KOPT-K1 (cell line): Measurements from ENCODE around the gene COL4A1.

Experiments used
- H3K27ac ChIP-seq: fragments of 200-600 bp; sonication (generic); 2 replicates; pipeline ENCODE4 v1.5.1; 2016; ENCODE audit warnings: antibody characterized with exemption, mild to moderate bottlenecking, low read depth, low read length; ENCODE audit not compliant: poor library complexity, severe bottlenecking
- H3K36me3 ChIP-seq: fragments of 200-600 bp; sonication (generic); 2 replicates; pipeline ENCODE4 v1.5.1; 2017; ENCODE audit warnings: antibody characterized with exemption, mild to moderate bottlenecking, low read length, moderate library complexity; ENCODE audit not compliant: insufficient read depth
- H3K9me3 ChIP-seq: fragments of 200-600 bp; sonication (generic); 2 replicates; pipeline ENCODE4 v1.5.1; 2017; ENCODE audit warnings: antibody characterized with exemption, low read length, mild to moderate bottlenecking; ENCODE audit not compliant: insufficient read depth, poor library complexity, severe bottlenecking

Gene COL4A1

DNA sequence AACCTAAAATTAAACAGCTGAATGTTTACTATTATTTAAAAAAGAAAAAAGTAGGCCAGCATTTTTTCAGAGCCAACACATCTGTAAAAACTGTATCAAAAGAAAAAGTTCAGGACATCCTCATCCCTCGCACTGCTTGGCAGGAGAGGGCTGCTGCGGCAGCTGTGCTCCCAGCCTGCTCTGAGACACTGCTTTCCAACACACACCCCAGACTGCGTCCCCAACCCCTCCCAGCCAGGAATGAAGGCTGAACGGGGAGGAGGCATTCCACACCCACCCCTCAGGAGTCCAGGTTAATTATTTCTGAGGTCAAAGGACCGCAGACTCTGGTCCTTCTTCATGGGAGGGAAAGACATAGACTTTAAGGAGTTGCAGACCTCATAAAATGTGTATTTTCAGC lies 43.1 kb downstream of the COL4A1 start:
- no peaks in the 10 kb centered on the region for H3K9me3 ChIP-seq
- no peaks in the 10 kb centered on the region for H3K36me3 ChIP-seq
- H3K27ac ChIP-seq: no peak overlapping the region

- no peaks in the 10 kb centered on the region for H3K36me3 ChIP-seq
- H3K27ac ChIP-seq: no peak overlapping the region
- H3K9me3 ChIP-seq: no peaks in the 10 kb centered on the region
Measured at GRCh38 chr13:110263404-110263803, 43.6 kb downstream of the COL4A1 start.

GRCh38 chr13:110262508-110263291 lies 44.3 kb downstream of the COL4A1 start:
- no peak overlapping the region for H3K27ac ChIP-seq
- no peaks in the 10 kb centered on the region for H3K9me3 ChIP-seq
- no peaks in the 10 kb centered on the region for H3K36me3 ChIP-seq

DNA sequence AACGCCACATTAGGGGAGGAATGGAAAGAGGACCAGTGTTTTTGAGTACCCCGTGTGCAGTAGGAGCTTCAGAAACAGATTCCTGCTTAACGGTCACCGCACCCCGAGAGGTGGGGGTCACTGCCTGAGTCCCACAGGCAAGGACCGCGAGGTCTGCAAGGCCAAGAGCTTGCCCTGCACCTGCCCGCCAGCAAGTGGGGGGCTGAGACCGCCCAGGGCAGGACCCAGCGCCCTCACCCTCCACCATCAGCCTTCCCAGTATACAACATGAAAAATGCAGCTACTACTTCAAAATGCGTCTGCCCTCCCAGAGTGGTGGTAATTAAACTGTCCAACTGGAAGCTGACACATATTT lies 44.9 kb downstream of the COL4A1 start:
- Histone ChIP-seq H3K36me3 (no peaks in the 10 kb centered on the region), H3K9me3 (no peaks in the 10 kb centered on the region), H3K27ac (no peak overlapping the region)

- Histone ChIP-seq H3K27ac (no peak overlapping the region), H3K9me3 (no peaks in the 10 kb centered on the region), H3K36me3 (no peaks in the 10 kb centered on the region)
Measured at GRCh38 chr13:110261166-110262081, 45.5 kb downstream of the COL4A1 start.

DNA sequence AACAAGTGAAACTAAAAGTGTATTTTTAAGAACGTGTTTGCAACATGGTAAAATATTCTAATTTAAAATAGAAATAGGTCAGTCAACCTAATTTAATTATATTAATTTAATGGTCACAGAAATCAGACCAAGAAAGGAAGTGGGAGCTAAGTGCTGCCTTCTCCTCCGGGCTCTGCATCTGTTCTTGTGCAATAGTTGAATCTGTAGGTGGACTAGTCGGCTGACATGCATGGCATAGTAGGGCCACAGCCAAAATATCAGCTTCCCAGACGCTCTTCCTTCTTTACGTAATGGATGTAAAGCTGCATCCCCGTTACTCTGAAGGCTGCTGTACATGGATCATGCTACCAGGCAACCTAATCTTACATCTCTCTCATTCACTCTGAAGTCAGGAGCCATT lies 47.3 kb downstream of the COL4A1 start:
- no peaks in the 10 kb centered on the region for H3K9me3 ChIP-seq
- no peaks in the 10 kb centered on the region for H3K36me3 ChIP-seq
- H3K27ac ChIP-seq: no peak overlapping the region

DNA sequence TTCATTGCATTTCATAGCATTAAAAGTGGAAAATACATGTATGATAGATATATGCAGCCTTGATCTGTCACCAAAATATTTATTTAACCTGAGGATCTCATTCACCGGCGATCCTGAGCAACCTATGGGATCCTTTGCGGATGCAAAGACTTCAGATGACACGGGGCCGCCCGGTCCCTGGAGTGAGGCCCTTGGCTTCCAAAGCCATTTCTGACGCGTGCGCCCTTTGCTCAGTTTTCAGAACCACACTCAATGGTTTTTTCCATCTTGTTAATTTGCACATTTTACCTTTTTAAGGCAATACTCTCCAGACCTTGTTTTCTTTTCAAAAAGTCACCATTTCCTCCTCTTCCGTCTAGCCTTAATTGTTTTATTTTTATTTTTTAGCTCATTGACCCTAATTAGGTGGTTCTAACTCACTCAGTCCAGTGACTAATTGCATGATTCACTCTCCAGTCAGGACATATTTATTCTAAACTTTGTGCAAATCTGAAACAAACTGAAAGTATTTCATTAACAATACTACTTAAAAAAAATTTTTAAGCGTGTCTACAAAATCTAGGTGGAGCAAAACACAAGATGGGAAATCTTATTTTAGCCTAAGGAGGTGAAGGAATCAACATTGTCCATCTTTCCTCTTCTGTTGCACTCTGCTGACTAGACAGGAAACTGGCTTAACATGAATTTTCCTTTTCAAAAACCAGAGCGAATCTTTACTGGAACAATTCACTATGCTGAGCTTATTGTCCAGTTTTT lies 47.9 kb downstream of the COL4A1 start:
- Histone ChIP-seq H3K9me3 (no peaks in the 10 kb centered on the region), H3K36me3 (no peaks in the 10 kb centered on the region), H3K27ac (no peak overlapping the region)

GRCh38 chr13:110257408-110257807 lies 49.5 kb downstream of the COL4A1 start:
- H3K27ac ChIP-seq: no peak overlapping the region
- H3K36me3 ChIP-seq: no peaks in the 10 kb centered on the region

DNA sequence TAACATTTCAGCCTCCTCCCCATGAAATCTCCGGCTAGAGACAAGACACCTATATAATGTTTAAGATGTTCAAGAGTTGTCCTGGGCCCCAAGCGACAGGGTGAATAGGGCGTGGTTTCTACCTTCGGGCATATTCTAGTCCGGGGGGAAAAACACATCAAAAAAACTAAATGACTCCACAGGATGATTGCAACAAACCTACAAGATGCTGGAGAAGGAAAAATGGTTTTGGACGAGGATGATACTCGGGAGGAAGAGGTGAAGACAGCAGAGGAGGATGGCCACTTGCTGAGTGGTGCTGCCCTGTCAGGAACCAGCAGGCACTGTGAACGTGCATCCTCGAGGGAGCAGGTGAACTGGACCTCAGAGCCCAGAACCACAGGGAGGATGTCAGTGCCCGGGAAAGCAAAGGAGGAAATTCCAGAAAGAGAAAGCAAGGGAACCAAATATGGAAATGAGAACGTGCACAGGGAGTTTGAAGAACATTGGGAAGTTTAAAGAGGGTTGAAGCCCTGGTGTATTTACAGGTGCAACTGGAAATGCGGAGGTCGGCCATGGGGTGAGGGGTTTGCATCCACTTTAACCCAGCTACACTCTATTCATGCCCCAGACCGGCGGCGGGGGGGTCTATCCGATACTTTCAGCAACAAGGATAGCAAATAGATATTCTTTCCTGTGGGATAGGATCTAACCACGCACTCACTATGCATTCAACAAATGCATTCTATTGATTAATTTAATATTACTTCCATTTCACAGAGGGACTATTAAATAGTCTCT lies 50.6 kb downstream of the COL4A1 start:
- no peaks in the 10 kb centered on the region for H3K9me3 ChIP-seq
- H3K36me3 ChIP-seq: no peaks in the 10 kb centered on the region
- H3K27ac ChIP-seq: no peak overlapping the region

More at GRCh38 chr13:110257408-110257807, 49.5 kb downstream of the COL4A1 start:
- no peaks in the 10 kb centered on the region for H3K9me3 ChIP-seq

DNA sequence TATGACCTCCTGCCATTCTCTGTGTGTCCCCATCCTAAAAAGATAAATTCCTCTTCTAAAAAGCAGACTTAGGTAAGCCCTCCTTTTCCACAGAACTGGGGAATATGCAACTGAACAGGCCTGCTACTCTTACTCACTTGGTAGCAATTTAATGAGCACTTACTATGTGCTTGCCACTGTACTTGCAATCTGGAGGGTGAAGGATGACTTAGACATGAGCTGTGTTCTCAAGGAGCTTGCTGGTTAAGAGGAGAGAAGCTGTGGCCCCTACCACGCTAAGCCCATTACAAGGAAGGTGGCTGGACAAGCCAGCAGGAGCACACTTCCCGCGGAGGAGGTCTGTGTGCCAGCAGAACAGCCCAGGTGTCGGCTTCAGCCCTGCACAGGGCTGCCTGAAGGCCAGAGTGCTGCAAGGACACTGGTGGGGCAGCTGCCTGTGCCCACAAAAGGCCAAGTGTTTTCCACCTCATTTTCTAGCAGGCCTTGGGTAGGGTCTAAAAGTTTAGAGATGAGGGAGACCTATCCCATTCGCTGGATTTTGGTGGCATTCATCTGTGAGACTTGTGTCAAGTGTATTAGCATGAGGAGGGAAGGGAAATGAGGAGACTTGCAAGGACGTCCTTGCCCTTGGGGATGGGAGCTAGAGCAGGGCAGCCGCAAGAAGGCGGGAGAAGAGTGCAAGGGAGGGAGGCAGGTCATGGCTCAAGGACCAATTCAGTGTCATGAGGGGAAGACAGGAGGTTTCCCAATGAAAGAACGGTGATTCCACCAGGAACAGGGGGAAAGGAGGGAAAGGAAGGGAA lies 52.0 kb downstream of the COL4A1 start:
- H3K27ac ChIP-seq: no peak overlapping the region
- no peaks in the 10 kb centered on the region for H3K36me3 ChIP-seq
- no peaks in the 10 kb centered on the region for H3K9me3 ChIP-seq

DNA sequence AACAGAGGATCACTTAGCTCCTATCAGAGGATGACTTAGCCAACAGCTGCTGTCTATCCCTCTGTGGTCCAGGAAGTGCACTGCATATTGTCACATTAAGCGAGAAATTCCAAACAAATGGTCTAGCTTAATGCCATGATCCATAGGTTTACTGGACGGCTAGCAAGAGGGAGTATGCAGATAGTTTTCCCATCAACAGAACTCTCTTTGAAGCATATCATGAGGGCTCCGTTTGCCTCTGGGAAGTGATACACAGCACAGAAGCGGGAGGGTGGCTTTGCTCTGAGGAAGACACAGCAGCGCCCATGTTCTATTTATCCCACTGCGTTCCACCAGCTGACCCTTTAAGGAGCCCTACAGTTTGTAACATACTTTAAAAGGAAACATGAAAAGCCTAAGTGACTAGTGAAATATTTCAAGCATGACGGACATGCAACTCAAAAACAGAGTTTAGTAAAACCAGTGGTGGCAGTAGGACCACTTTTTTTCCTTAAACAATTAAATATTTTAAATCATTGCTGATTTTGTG lies 52.7 kb downstream of the COL4A1 start:
- Histone ChIP-seq H3K27ac (no peak overlapping the region), H3K36me3 (no peaks in the 10 kb centered on the region), H3K9me3 (no peaks in the 10 kb centered on the region)

GRCh38 chr13:110251193-110251819 lies 55.7 kb downstream of the COL4A1 start:
- Histone ChIP-seq H3K36me3 (no peaks in the 10 kb centered on the region), H3K9me3 (no peaks in the 10 kb centered on the region), H3K27ac (no peak overlapping the region)

DNA sequence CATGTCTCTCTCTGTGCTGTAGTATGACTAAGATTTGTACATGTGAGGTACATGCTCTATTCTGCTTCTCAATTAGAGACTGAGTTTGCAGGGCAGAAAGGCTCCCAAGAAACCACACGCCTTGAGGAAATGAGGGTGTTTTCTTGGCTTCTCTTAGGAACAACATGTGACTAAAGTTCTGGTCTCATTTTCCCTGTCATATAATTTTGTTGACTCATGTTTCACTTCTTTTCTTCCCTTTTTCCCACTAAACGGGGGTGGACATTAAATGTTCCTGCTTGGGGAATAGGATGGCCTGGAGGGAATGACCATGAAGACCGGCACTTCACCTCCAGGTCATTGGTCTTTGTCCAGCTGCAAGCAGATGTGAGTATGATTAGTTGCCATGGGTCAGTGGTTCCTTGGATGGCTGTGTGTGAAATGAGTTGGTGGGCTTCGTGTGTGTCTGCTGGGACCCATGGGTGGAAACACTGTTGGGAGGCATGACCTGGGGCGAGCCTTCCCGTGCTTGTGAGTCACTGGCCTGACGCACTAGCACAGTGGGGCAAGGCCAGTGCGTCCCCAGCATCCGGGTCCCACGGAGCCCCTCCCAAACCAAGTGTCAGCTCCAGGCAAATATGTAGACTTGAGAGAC lies 56.6 kb downstream of the COL4A1 start:
- H3K36me3 ChIP-seq: no peaks in the 10 kb centered on the region
- H3K9me3 ChIP-seq: no peaks in the 10 kb centered on the region
- no peak overlapping the region for H3K27ac ChIP-seq
